ENCODE measurements around the gene GYPC.
"Not testable (repeated sequence)": the region's sequence is repeated elsewhere in the genome, so short reads cannot be mapped to it uniquely, and the experiment has no call there.

Gene GYPC

GRCh38 chr2:126687503-126687902 lies 31.5 kb downstream of the GYPC start:
- H3K4me3 ChIP-seq (ENCODE audit: low read length) = no peak overlapping the region
- TF ChIP-seq ZNF274 (IDR thresholded peaks at IDR 0.05; ENCODE audit: low read depth, low read length) = no peak

DNA sequence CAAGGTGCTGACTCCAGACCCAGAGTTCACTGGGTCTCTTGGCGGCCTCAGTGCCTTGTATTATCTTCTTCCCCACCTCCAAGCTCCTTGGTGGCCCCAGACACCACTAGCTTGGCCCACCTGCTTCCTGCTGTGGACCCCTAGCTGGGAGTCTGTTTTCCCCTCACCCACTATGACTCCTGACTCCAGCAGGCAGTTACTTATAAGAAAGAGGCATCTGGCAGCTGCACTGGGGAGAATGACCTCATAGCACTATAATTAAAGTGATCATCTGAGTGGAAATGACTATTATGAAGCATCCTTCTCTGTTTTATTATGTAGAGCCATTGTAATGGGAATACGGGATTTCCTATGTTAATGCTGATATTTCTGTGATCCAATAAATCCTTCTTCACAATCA lies 32.6 kb downstream of the GYPC start:
- not testable (repeated sequence) for H3K4me3 ChIP-seq (ENCODE audit: low read length)

DNA sequence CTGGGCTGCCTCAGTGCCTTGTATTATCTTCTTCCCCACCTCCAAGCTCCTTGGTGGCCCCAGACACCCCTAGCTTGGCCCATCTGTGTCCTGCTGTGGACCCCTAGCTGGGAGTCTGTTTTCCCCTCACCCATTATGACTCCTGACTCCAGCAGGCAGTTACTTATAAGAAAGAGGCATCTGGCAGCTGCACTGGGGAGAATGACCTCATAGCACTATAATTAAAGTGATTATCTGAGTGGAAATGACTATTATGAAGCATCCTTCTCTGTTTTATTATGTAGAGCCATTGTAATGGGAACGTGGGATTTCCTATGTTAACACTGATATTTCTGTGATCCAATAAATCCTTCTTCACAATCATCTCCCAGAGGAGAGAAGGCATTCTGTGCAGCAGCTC lies 36.3 kb downstream of the GYPC start:
- H3K4me3 ChIP-seq (ENCODE audit: low read length) = not testable (repeated sequence)

- H3K4me3 ChIP-seq (ENCODE audit: low read length) = not testable (repeated sequence)
Measured at GRCh38 chr2:126692934-126693592, 37.1 kb downstream of the GYPC start.

- no peak overlapping the region for H3K4me3 ChIP-seq (ENCODE audit: low read length)
- TF ChIP-seq ZNF274 (IDR thresholded peaks at IDR 0.05; ENCODE audit: low read depth, low read length) = no peak
Measured at GRCh38 chr2:126696644-126697520, 40.9 kb downstream of the GYPC start.

DNA sequence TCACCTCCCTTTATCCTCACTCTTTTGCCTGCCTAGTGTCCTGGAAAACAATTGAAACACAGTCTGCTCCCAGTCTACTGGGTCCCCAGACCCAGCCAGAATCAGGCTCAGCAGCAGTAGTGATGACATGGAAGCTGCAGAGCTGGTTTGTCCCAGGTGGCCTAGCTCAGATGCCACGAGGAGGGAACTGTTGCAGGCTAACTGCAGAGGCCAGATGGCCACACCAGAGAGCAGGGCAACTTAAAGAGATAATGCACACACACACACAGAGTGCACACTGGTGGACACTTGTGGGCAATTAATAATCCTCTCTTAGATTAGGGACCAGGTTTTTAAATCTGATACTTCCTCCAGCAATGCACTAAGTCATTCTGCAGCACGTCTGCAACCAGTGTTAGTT lies 42.4 kb downstream of the GYPC start:
- no peak for TF ChIP-seq ZNF274 (IDR thresholded peaks at IDR 0.05; ENCODE audit: low read depth, low read length)

DNA sequence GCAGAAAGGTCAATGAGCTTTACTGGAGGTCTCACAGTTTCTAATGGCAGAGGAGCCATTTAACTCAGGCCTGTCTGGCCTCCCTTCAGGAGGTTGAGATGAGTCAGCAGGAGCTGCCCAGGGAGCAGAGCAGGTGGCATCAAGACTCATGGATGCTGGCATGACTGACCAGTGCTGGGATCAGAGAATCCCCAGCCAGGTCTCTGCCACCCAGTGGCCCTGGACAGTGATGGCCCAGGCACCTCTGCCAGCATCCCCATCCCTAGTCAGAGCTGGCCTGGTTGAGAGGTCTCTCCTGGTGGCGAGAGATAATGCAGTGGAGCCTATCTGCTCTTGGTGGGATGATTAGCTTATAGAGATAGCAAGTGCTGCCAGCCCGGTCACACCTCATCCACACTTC lies 43.1 kb downstream of the GYPC start:
- TF ChIP-seq ZNF274 (IDR thresholded peaks at IDR 0.05; ENCODE audit: low read depth, low read length) = no peak
- H3K4me3 ChIP-seq (ENCODE audit: low read length) = no peak overlapping the region

More for the DNA sequence above, 42.4 kb downstream of the GYPC start:
- H3K4me3 ChIP-seq (ENCODE audit: low read length) = no peak overlapping the region

GRCh38 chr2:126699716-126700581 lies 44.0 kb downstream of the GYPC start:
- H3K4me3 ChIP-seq (ENCODE audit: low read length) = no peak overlapping the region
- TF ChIP-seq ZNF274 (IDR thresholded peaks at IDR 0.05; ENCODE audit: low read depth, low read length) = no peak

GRCh38 chr2:126700677-126701076 lies 44.7 kb downstream of the GYPC start:
- TF ChIP-seq ZNF274 (IDR thresholded peaks at IDR 0.05; ENCODE audit: low read depth, low read length) = no peak
- H3K4me3 ChIP-seq (ENCODE audit: low read length) = no peak overlapping the region

DNA sequence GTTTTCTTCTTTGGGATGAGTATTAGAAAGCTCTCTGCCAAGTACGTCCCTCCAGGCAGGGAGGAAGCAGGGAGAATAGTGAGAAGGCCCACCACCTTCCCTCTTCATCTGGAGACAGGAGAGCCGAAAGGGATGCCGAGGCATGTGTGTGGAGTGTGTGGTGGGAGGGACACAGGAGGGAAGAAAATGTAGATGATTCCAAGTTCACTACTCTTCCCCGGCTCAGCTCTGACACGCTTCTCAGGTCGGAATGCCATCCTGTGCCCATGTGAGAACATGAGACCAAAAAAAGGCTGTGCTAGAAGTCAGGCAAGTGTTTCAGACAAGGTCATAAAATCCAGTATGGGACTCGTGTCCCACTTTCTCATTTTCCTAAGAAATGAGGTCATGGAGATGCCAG lies 47.4 kb downstream of the GYPC start:
- no peak for TF ChIP-seq ZNF274 (IDR thresholded peaks at IDR 0.05; ENCODE audit: low read depth, low read length)
- no peak overlapping the region for H3K4me3 ChIP-seq (ENCODE audit: low read length)

GRCh38 chr2:126704434-126705160 lies 48.6 kb downstream of the GYPC start:
- no peak for TF ChIP-seq ZNF274 (IDR thresholded peaks at IDR 0.05; ENCODE audit: low read depth, low read length)
- H3K4me3 ChIP-seq (ENCODE audit: low read length) = no peak overlapping the region

GRCh38 chr2:126707191-126707590 lies 51.2 kb downstream of the GYPC start:
- no peak overlapping the region for H3K4me3 ChIP-seq (ENCODE audit: low read length)
- TF ChIP-seq ZNF274 (IDR thresholded peaks at IDR 0.05; ENCODE audit: low read depth, low read length) = no peak

DNA sequence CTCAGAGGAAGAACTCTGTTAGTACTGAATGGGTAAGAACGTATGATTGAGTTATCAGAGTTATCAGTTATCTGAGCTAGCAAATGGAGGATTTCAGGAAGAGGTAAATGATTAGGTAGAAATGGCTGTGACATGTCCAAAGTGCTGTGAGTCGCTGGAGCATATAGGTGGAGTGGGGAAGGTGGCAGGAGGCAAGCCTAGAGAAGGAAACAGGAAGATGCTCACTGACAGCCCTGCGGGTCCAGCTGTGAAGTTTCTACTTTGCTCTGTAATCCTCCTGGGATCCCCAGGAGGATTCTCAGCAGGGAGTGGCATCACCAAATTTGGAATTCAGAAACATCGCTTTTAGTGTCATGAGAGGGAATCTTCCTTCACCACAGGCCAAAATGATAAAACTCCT lies 52.0 kb downstream of the GYPC start:
- TF ChIP-seq ZNF274 (IDR thresholded peaks at IDR 0.05; ENCODE audit: low read depth, low read length) = no peak

More for the DNA sequence above, 52.0 kb downstream of the GYPC start:
- no peak overlapping the region for H3K4me3 ChIP-seq (ENCODE audit: low read length)

All from GM08714 (cell line).